ENCODE data around the gene PIK3IP1. TPM values are rescaled to one million over a fixed set of nuclear protein-coding genes. Genes with fewer than 3 reads are reported as not detected.

The PIK3IP1 gene
- total and polyA plus RNA-seq, 9 of the 15 experiments (the other 6 are each of a cell fraction or from before 2014, with no cell fraction given), result 0.11 to 1.3 (median 0.77) TPM

- Histone ChIP-seq H3K9me1 (ENCODE audit: control insufficient read depth, insufficient read depth, low read length) (no peaks in the 10 kb centered on the region), H3K27me3 (ENCODE audit: control insufficient read depth in 2 of 2, insufficient read depth in 2 of 2, low read length in 2 of 2) (no peaks in the 10 kb centered on the region), H3K4me3 (no peak overlapping the region), H3K79me2 (ENCODE audit: control insufficient read depth, insufficient read depth, low read length) (no peaks in the 10 kb centered on the region), H3K9ac (ENCODE audit: insufficient read depth in 1 of 2, low read depth in 2 of 2, low read length in 2 of 2) (peak overlapping the region; percentile 80; a peak in 2 of 4 replicates), H3K9me3 (replicated peaks; ENCODE audit: control insufficient read depth, insufficient read depth, low read depth, low read length) (no peaks in the 10 kb centered on the region), H3K27ac (ENCODE audit: extremely low read depth, low read depth, low read length) (no peak overlapping the region), H2AFZ (ENCODE audit: low read depth, low read length) (no peak overlapping the region; the same call in 1 of the 2 replicates), H3K36me3 (ENCODE audit: control insufficient read depth, insufficient read depth, low read length) (no peaks in the 10 kb centered on the region), H4K20me1 (replicated peaks; ENCODE audit: control insufficient read depth, insufficient read depth, low read length) (no peaks in the 10 kb centered on the region), H3K4me2 (ENCODE audit: insufficient read depth, low read length) (peak overlapping the region; percentile 85), H3K4me1 (replicated peaks in 1 of 2; ENCODE audit: control insufficient read depth in 2 of 2, insufficient read depth in 2 of 2, low read length in 2 of 2) (peaks cover 15 to 24% of the 10 kb centered on the region in 2 experiments; a peak in 4 of 5 replicates)
- POLR2A ChIA-PET, result interaction anchor here (1.0 to 3.1 kb wide), 3 partner anchors 12 to 21 kb away, joined by 4 to 7 read pairs (median 6); no protein-coding TSS in a partner anchor
- intact Hi-C loops (cut with micrococcal nuclease), result no loop called here
- ATAC-seq (no peak), DNase-seq (ENCODE audit: extremely low read depth in 1 of 4, low spot score in 3 of 4) (no peak), FAIRE-seq (no peak)
- TF ChIP-seq NFE2 (IDR thresholded peaks at IDR 0.05; ENCODE audit: low read depth) (no peak), ZC3H4 (CRISPR knock-in tag; IDR thresholded peaks at IDR 0.05; ENCODE audit: borderline replicate concordance) (0 out of 2 replicates have a peak, but pooled peaks have one; percentile 40)
- in situ Hi-C loops (cut with MboI), result no loop called here
- BruUV-seq (replicated peaks), result no TSS peak
- CTCF ChIA-PET (ENCODE audit: low intra/inter-chr PET ratio), result no interaction called here
- 62% methylated on average over 7 of the region's 13 CpGs for WGBS (ENCODE audit: insufficient coverage, low coverage, missing lambda C conversion rate)
Observed at GRCh38 chr22:31289344-31289743, 2.9 kb downstream of the PIK3IP1 start.

- no peaks in the 10 kb centered on the region for H3K27me3 ChIP-seq (ENCODE audit: control insufficient read depth in 2 of 2, insufficient read depth in 2 of 2, low read length in 2 of 2)
- no peaks in the 10 kb centered on the region for H4K20me1 ChIP-seq (replicated peaks; ENCODE audit: control insufficient read depth, insufficient read depth, low read length)
- no peaks in the 10 kb centered on the region for H3K36me3 ChIP-seq (ENCODE audit: control insufficient read depth, insufficient read depth, low read length)
- CTCF ChIA-PET (ENCODE audit: low intra/inter-chr PET ratio), result no interaction called here
- POLR2A ChIA-PET, result interaction anchor here (0.7 to 3.1 kb wide), 3 partner anchors 16 to 146 kb away, joined by 3 to 7 read pairs (median 4); no protein-coding TSS in a partner anchor
- intact Hi-C loops (cut with micrococcal nuclease), result no loop called here
- no peak overlapping the region for H3K27ac ChIP-seq (ENCODE audit: extremely low read depth, low read depth, low read length)
- no peak for ATAC-seq
- H3K79me2 ChIP-seq (ENCODE audit: control insufficient read depth, insufficient read depth, low read length), result no peaks in the 10 kb centered on the region
- in situ Hi-C loops (cut with MboI), result no loop called here
- TF ChIP-seq KLF13 (tag; IDR thresholded peaks at IDR 0.05; ENCODE audit: borderline replicate concordance, low read depth), result no peak
- TF ChIP-seq CEBPG (CRISPR knock-in tag; IDR thresholded peaks at IDR 0.05), result no peak
- no peak for TF ChIP-seq CEBPG (tag; conservative IDR thresholded peaks at IDR 0.05 in 1 of 2, IDR thresholded peaks at IDR 0.05 in 1 of 2)
- no peak for TF ChIP-seq ATF7 (IDR thresholded peaks at IDR 0.05)
- no peak for TF ChIP-seq ZNF282 (CRISPR knock-in tag; IDR thresholded peaks at IDR 0.05)
- TF ChIP-seq ESRRA (IDR thresholded peaks at IDR 0.05; ENCODE audit: borderline replicate concordance, low read depth), result no peak
- no peak for TF ChIP-seq BCOR (IDR thresholded peaks at IDR 0.05)
- TF ChIP-seq SMAD4 (CRISPR knock-in tag; conservative IDR thresholded peaks at IDR 0.05), result no peak
- TF ChIP-seq PURB (CRISPR knock-in tag; IDR thresholded peaks at IDR 0.05; ENCODE audit: low read depth), result no peak
- WGBS (ENCODE audit: insufficient coverage, low coverage, missing lambda C conversion rate), result 49% methylated on average over 5 of the region's 5 CpGs
- no peak for FAIRE-seq
- no peaks in the 10 kb centered on the region for H3K9me3 ChIP-seq (replicated peaks; ENCODE audit: control insufficient read depth, insufficient read depth, low read depth, low read length)
- no peak overlapping the region for H3K4me3 ChIP-seq
- peaks cover 15 to 24% of the 10 kb centered on the region in 2 experiments; a peak in 4 of 5 replicates for H3K4me1 ChIP-seq (replicated peaks in 1 of 2; ENCODE audit: control insufficient read depth in 2 of 2, insufficient read depth in 2 of 2, low read length in 2 of 2)
- no peaks in the 10 kb centered on the region for H3K9me1 ChIP-seq (ENCODE audit: control insufficient read depth, insufficient read depth, low read length)
- no TSS peak for BruUV-seq (replicated peaks)
- H3K9ac ChIP-seq (ENCODE audit: insufficient read depth in 1 of 2, low read depth in 2 of 2, low read length in 2 of 2), result no peak overlapping the region
- H2AFZ ChIP-seq (ENCODE audit: low read depth, low read length), result no peak overlapping the region
- DNase-seq (ENCODE audit: extremely low read depth in 1 of 4, low spot score in 3 of 4), result no peak
- H3K4me2 ChIP-seq (ENCODE audit: insufficient read depth, low read length), result no peak overlapping the region
Observed at GRCh38 chr22:31288496-31289240, 3.6 kb downstream of the PIK3IP1 start.
